ENCODE data around the gene CRYL1. TPM values are rescaled to one million over a fixed set of nuclear protein-coding genes. Genes with fewer than 3 reads are reported as not detected.

CRYL1 gene
- total RNA-seq, 1 experiment from 2014 or later: 26.5 TPM

DNA sequence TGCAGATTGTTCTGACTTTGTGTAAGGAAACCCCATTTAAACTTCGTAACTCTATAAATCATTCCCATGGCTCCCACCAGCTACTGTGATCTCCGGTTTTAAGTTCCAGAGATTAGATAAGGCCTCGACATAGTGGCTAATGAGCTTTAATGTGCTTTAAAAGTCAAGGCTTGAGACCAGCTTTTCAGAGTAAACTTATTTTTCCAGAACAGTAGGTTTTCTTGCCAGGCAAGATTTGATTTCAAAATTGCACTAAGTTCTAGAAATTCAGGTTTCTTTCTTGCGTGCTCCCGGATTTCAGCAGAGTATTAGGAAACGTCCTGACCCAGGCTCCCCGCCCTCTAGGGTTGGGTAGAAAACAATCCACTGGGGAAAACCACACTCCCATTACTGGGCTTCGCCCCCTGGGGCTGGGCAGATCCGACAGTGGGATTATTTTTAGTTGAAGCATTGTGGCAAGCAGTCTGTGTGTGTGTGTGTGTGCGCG, 43.3 kb downstream of the CRYL1 start:
- Histone ChIP-seq H3K4me3 (replicated peaks in 1 of 2; ENCODE audit: low read depth in 1 of 2, low read length in 2 of 2) (no peak overlapping the region), H3K79me2 (ENCODE audit: insufficient read depth, low read length) (no peaks in the 10 kb centered on the region), H3K9me2 (ENCODE audit: insufficient read depth) (no peaks in the 10 kb centered on the region), H3K4me2 (ENCODE audit: low read length) (no peak overlapping the region), H3K9ac (ENCODE audit: low read length) (no peak overlapping the region), H3K9me3 (ENCODE audit: control insufficient read depth in 1 of 2, insufficient read depth in 1 of 2, low read depth in 1 of 2, low read length in 2 of 2) (no peaks in the 10 kb centered on the region), H3K27me3 (ENCODE audit: insufficient read depth, low read length) (no peaks in the 10 kb centered on the region), H3K4me1 (ENCODE audit: control insufficient read depth in 1 of 2, insufficient read depth in 2 of 2, low read length in 2 of 2) (no peaks in the 10 kb centered on the region), H3K27ac (ENCODE audit: low read depth, low read length) (no peak overlapping the region), H4K20me1 (ENCODE audit: insufficient read depth) (no peaks in the 10 kb centered on the region), H2AFZ (ENCODE audit: low read depth, low read length, poor library complexity, severe bottlenecking) (no peak overlapping the region), H3K36me3 (ENCODE audit: control insufficient read depth in 1 of 2, insufficient read depth in 2 of 2, low read length in 2 of 2) (no peaks in the 10 kb centered on the region)
- intact Hi-C loops (cut with micrococcal nuclease): no loop called here
- TF ChIP-seq EGR1 (IDR thresholded peaks at IDR 0.05; ENCODE audit: low read depth) (no peak), JUND (IDR thresholded peaks at IDR 0.05) (no peak), EZH2phosphoT487 (IDR thresholded peaks at IDR 0.05; ENCODE audit: borderline replicate concordance) (no peak), SIN3A (IDR thresholded peaks at IDR 0.05; ENCODE audit: low read depth) (no peak), ZFX (IDR thresholded peaks at IDR 0.05) (no peak)
- TF ChIP-seq, protein P1, sequence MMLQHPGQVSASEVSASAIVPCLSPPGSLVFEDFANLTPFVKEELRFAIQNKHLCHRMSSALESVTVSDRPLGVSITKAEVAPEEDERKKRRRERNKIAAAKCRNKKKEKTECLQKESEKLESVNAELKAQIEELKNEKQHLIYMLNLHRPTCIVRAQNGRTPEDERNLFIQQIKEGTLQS (IDR thresholded peaks at IDR 0.05): no peak
- TF ChIP-seq, protein P2, sequence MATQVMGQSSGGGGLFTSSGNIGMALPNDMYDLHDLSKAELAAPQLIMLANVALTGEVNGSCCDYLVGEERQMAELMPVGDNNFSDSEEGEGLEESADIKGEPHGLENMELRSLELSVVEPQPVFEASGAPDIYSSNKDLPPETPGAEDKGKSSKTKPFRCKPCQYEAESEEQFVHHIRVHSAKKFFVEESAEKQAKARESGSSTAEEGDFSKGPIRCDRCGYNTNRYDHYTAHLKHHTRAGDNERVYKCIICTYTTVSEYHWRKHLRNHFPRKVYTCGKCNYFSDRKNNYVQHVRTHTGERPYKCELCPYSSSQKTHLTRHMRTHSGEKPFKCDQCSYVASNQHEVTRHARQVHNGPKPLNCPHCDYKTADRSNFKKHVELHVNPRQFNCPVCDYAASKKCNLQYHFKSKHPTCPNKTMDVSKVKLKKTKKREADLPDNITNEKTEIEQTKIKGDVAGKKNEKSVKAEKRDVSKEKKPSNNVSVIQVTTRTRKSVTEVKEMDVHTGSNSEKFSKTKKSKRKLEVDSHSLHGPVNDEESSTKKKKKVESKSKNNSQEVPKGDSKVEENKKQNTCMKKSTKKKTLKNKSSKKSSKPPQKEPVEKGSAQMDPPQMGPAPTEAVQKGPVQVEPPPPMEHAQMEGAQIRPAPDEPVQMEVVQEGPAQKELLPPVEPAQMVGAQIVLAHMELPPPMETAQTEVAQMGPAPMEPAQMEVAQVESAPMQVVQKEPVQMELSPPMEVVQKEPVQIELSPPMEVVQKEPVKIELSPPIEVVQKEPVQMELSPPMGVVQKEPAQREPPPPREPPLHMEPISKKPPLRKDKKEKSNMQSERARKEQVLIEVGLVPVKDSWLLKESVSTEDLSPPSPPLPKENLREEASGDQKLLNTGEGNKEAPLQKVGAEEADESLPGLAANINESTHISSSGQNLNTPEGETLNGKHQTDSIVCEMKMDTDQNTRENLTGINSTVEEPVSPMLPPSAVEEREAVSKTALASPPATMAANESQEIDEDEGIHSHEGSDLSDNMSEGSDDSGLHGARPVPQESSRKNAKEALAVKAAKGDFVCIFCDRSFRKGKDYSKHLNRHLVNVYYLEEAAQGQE (IDR thresholded peaks at IDR 0.05; ENCODE audit: low read depth): no peak
- DNase-seq (ENCODE audit: low read depth, low spot score) (no peak), ATAC-seq (no peak)
- ChIA-PET POLR2A (no interaction called here), RAD21 (ENCODE audit: low non-redundant PET in 1 of 2, low total read pairs in 2 of 2, uncharacterized antibody in 2 of 2, unreplicated experiment in 2 of 2) (no interaction called here), CTCF (interaction anchor here (1.0 to 1.7 kb wide), 2 partner anchors 10 to 285 kb away, joined by 3 to 4 read pairs; no protein-coding TSS in a partner anchor)
- no TSS peak for BruUV-seq (replicated peaks)

Data from HCT116 (cell line).